ENCODE data around the gene STK31. TPM values are rescaled to one million over a fixed set of nuclear protein-coding genes. Genes with fewer than 3 reads are reported as not detected.

STK31 gene
- total and polyA plus RNA-seq, 2 donors (not counting 1 experiment from before 2014, with no cell fraction given): 0.17 TPM; not detected in 1

DNA sequence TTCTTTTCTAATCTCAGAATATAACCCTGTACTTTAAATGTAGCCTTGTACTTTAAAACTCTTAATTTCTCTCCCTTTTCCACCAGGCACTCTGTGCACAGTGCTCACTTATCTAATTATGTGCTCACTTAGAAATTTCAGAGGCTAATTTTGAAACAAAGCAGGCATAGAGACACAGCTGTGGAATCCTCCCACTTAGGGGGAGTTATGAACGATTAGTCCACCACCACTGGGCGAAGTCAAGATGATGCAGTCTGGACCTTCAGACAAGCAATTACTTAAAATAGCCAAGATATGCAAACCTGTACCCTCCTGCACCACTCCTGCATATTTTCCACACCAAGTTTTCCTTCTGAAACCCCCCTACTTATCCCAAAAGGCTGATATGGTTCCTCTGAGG is 143.0 kb downstream of the STK31 start:
- Histone ChIP-seq H3K36me3 (ENCODE audit: control insufficient read depth, insufficient read depth, low read length) (no peaks in the 10 kb centered on the region), H3K4me3 (replicated peaks in 1 of 4; ENCODE audit: control extremely low read depth in 1 of 4, insufficient read depth in 1 of 4, low read depth in 3 of 4, low read length in 4 of 4) (no peak overlapping the region), H3K9ac (ENCODE audit: insufficient read depth, low read length) (no peak overlapping the region), H3K9me3 (ENCODE audit: control insufficient read depth, insufficient read depth, low read depth, low read length) (no peaks in the 10 kb centered on the region), H3K79me2 (ENCODE audit: control insufficient read depth, insufficient read depth, low read length) (no peaks in the 10 kb centered on the region), H3K4me2 (ENCODE audit: extremely low read depth, insufficient read depth, low read length) (no peak overlapping the region), H3K4me1 (ENCODE audit: control insufficient read depth, extremely low read depth, insufficient read depth, low read length) (no peaks in the 10 kb centered on the region), H3K27me3 (ENCODE audit: control insufficient read depth, insufficient read depth, low read length) (no peaks in the 10 kb centered on the region), H3K27ac (ENCODE audit: insufficient read depth, low read length) (no peak overlapping the region), H2AFZ (ENCODE audit: low read length) (no peak overlapping the region), H4K20me1 (ENCODE audit: control insufficient read depth, extremely low read depth, insufficient read depth, low read length) (no peaks in the 10 kb centered on the region)
- DNase-seq (ENCODE audit: low read depth in 2 of 2): no peak
- TF ChIP-seq, protein P1, sequence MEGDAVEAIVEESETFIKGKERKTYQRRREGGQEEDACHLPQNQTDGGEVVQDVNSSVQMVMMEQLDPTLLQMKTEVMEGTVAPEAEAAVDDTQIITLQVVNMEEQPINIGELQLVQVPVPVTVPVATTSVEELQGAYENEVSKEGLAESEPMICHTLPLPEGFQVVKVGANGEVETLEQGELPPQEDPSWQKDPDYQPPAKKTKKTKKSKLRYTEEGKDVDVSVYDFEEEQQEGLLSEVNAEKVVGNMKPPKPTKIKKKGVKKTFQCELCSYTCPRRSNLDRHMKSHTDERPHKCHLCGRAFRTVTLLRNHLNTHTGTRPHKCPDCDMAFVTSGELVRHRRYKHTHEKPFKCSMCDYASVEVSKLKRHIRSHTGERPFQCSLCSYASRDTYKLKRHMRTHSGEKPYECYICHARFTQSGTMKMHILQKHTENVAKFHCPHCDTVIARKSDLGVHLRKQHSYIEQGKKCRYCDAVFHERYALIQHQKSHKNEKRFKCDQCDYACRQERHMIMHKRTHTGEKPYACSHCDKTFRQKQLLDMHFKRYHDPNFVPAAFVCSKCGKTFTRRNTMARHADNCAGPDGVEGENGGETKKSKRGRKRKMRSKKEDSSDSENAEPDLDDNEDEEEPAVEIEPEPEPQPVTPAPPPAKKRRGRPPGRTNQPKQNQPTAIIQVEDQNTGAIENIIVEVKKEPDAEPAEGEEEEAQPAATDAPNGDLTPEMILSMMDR (conservative IDR thresholded peaks at IDR 0.05 in 1 of 2, IDR thresholded peaks at IDR 0.05 in 1 of 2; ENCODE audit: low read depth in 1 of 2, low read length in 2 of 2): no peak
- no peak for TF ChIP-seq EZH2 (IDR thresholded peaks at IDR 0.05; ENCODE audit: low read length, missing control alignments)

DNA sequence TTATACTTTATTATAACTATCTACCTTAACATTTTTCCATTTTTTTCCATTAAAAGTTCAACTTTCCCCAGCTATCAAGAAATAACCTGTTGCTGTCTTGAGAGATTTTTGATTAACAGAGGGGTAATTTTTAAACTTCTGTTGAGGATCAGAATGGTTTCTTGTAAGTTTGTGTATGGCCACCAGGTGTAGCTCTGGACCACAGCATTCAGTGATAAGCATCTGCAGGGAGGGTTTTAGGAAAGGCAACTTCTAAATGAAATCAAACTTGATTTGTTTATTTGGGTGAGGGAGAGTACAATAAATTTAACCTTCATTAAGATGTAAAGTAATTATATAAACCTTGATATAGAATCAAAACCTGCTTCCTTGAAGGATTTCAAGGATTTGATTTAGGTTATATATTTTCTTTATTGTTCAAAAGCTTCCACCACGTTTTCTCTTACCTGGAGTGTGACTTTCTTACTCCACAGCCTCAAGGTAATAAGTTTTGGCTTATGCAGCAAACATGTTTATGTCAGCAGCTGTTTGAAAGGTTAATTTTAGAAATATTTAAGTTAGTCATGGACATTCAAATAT is 153.3 kb downstream of the STK31 start:
- Histone ChIP-seq H2AFZ (ENCODE audit: low read length) (no peak overlapping the region), H4K20me1 (ENCODE audit: control insufficient read depth, extremely low read depth, insufficient read depth, low read length) (no peaks in the 10 kb centered on the region), H3K27me3 (ENCODE audit: control insufficient read depth, insufficient read depth, low read length) (no peaks in the 10 kb centered on the region), H3K4me3 (replicated peaks in 1 of 4; ENCODE audit: control extremely low read depth in 1 of 4, insufficient read depth in 1 of 4, low read depth in 3 of 4, low read length in 4 of 4) (no peak overlapping the region), H3K36me3 (ENCODE audit: control insufficient read depth, insufficient read depth, low read length) (no peaks in the 10 kb centered on the region), H3K27ac (ENCODE audit: insufficient read depth, low read length) (no peak overlapping the region), H3K9me3 (ENCODE audit: control insufficient read depth, insufficient read depth, low read depth, low read length) (no peaks in the 10 kb centered on the region), H3K9ac (ENCODE audit: insufficient read depth, low read length) (no peak overlapping the region), H3K4me2 (ENCODE audit: extremely low read depth, insufficient read depth, low read length) (no peak overlapping the region), H3K4me1 (ENCODE audit: control insufficient read depth, extremely low read depth, insufficient read depth, low read length) (no peaks in the 10 kb centered on the region), H3K79me2 (ENCODE audit: control insufficient read depth, insufficient read depth, low read length) (no peaks in the 10 kb centered on the region)
- peak; percentile 33 to 74 for DNase-seq (ENCODE audit: low read depth in 2 of 2)
- TF ChIP-seq EZH2 (IDR thresholded peaks at IDR 0.05; ENCODE audit: low read length, missing control alignments): no peak
- TF ChIP-seq, protein P1 (conservative IDR thresholded peaks at IDR 0.05 in 1 of 2, IDR thresholded peaks at IDR 0.05 in 1 of 2; ENCODE audit: low read depth in 1 of 2, low read length in 2 of 2): peak; percentile 56 to 77

DNA sequence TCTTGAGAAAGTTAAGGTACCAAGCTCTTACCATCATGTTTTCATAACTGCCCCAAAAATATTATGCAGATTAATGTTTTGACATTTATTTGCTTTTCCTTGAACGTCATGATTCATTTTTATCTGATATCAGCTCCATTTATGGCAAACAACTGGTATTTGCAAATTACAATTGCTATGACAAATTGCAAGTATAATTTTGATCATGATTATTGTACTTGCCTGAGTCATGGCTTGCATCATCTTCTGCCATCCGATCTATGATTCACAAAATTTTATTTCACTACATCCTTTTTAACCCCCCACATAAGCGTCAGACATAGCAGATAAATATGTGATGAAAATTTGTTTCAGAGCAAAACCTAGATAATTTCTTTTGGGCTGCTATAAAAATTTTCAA is 155.0 kb downstream of the STK31 start:
- Histone ChIP-seq H3K9ac (ENCODE audit: insufficient read depth, low read length) (no peak overlapping the region), H3K4me3 (replicated peaks in 1 of 4; ENCODE audit: control extremely low read depth in 1 of 4, insufficient read depth in 1 of 4, low read depth in 3 of 4, low read length in 4 of 4) (no peak overlapping the region), H3K27me3 (ENCODE audit: control insufficient read depth, insufficient read depth, low read length) (no peaks in the 10 kb centered on the region), H3K27ac (ENCODE audit: insufficient read depth, low read length) (no peak overlapping the region), H3K79me2 (ENCODE audit: control insufficient read depth, insufficient read depth, low read length) (no peaks in the 10 kb centered on the region), H3K36me3 (ENCODE audit: control insufficient read depth, insufficient read depth, low read length) (no peaks in the 10 kb centered on the region), H3K4me1 (ENCODE audit: control insufficient read depth, extremely low read depth, insufficient read depth, low read length) (no peaks in the 10 kb centered on the region), H2AFZ (ENCODE audit: low read length) (no peak overlapping the region), H3K9me3 (ENCODE audit: control insufficient read depth, insufficient read depth, low read depth, low read length) (no peaks in the 10 kb centered on the region), H3K4me2 (ENCODE audit: extremely low read depth, insufficient read depth, low read length) (no peak overlapping the region), H4K20me1 (ENCODE audit: control insufficient read depth, extremely low read depth, insufficient read depth, low read length) (no peaks in the 10 kb centered on the region)
- DNase-seq (ENCODE audit: low read depth in 2 of 2): peak; percentile 64 to 86
- TF ChIP-seq, protein P1 (conservative IDR thresholded peaks at IDR 0.05 in 1 of 2, IDR thresholded peaks at IDR 0.05 in 1 of 2; ENCODE audit: low read depth in 1 of 2, low read length in 2 of 2): no peak
- no peak for TF ChIP-seq EZH2 (IDR thresholded peaks at IDR 0.05; ENCODE audit: low read length, missing control alignments)
